ENCODE measurements around the gene DYNLT2.

The DYNLT2 gene

GRCh38 chr6:169751242-169752073, at the start of gene DYNLT2, which contains the start of gene ERMARD:
Gene DYNLT2 (minus strand): TSS chr6:169751572. CDS start chr6:169751458, 114 bp downstream.
Gene ERMARD (plus strand): TSS chr6:169751622. CDS start chr6:169751658, 36 bp downstream.
- peak; percentile 92 to 96 for DNase-seq (ENCODE audit: low read depth in 2 of 2)

DNA sequence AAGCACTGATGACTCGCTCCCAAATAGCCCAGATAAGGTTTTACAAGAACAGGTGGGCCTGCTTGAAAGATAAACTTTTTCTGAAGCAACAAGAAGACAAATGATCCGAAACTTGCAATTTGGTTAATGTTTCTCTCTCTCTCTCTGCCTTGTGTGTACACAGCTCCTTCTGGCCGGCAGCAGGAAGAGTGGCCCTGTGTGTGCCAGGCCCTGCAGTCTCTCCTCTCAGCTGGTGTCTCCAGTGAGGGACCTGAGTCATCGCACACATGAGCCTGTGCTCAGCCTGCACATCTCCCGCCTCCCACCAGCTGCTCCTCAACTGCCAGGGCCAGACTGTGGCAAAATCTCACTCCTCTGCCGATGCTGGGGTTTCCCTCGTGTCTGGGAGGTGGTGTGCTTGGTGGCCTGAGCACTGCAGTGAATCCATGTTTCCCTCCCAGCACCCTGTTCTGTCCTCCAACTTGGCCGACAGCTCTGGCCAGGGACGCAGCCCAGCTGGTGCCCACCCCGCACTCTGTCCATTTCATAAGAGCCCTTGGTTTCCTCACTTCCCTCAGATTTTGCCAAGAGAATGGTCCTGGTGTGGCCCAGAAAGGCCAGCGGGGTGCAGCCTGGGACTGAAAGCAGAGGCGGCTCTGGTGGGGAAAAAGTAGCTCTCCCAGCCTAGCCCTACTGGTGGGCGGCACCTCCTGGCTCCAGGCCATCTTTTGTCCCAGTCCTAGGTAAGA, 49.5 kb upstream of the DYNLT2 start:
- DNase-seq (ENCODE audit: low read depth in 2 of 2) = peak in 1 of 2 donors; percentile 11

GRCh38 chr6:169800116-169800667, 48.8 kb upstream of the DYNLT2 start:
- DNase-seq (ENCODE audit: low read depth in 2 of 2) = no peak

DNA sequence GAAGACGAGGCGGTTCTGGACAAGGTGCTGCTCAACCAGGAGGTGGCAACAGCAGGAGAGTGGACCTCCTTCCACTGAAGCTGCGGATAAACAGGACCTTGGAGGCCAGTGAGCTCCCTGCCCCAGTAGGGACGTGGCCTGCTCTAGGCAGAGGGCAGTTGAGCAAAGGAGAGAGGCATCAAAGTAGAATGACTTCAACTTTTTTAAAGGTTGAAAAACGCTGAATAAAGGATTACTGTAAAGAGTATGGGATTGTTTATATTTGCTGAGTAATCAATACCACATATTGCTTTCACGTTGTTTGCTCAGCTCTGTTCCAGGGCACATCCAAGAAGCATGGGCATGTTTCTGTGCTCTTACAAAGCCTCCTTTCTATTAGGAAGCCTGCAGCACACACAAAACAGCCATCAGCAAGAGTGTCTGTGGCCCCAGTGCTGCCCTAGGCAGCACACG, 48.1 kb upstream of the DYNLT2 start:
- DNase-seq (ENCODE audit: low read depth in 2 of 2) = no peak

- no peak for DNase-seq (ENCODE audit: low read depth in 2 of 2)
Measured at GRCh38 chr6:169798764-169799473, 47.5 kb upstream of the DYNLT2 start.

- no peak for DNase-seq (ENCODE audit: low read depth in 2 of 2)
Measured at GRCh38 chr6:169795196-169795595, 43.8 kb upstream of the DYNLT2 start.

DNA sequence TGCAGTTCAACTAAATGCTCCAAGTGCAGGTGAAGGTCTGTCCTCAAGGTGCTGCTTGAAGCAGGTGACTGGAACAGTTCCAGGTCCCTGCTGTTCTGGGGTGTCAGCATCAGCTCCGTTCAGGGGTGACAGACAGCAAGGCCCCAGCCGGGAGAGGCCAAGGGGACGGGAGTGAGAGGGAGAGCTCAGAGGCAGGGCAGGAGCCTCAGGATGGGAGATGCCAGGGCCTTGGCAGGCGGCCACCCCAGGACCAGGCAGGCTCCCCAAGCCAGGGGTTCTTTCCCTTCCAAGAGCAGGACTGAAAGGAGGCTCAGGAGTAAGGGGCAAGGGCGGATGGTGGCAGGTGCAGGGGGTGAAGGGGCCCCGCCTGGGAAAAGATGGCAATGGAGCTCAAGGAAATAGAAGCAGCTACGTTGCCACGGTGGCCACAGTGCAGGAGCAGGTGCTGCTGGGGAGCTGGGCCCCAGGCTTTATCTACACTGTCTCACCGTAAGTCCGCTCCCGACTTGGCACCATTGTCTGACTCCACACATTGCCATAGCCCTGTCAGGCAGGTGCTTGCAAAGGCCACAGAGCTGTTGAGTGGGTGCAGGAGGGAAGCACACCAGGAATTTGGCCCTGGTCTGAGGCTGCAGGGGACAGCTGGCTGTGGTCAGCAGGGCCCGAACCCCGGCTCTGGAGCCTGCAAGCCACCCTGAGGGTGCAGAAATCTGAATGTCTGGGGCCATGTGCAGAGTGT, 43.1 kb upstream of the DYNLT2 start:
- DNase-seq (ENCODE audit: low read depth in 2 of 2) = no peak

- no peak for DNase-seq (ENCODE audit: low read depth in 2 of 2)
Measured at GRCh38 chr6:169793408-169793807, 42.0 kb upstream of the DYNLT2 start.

DNA sequence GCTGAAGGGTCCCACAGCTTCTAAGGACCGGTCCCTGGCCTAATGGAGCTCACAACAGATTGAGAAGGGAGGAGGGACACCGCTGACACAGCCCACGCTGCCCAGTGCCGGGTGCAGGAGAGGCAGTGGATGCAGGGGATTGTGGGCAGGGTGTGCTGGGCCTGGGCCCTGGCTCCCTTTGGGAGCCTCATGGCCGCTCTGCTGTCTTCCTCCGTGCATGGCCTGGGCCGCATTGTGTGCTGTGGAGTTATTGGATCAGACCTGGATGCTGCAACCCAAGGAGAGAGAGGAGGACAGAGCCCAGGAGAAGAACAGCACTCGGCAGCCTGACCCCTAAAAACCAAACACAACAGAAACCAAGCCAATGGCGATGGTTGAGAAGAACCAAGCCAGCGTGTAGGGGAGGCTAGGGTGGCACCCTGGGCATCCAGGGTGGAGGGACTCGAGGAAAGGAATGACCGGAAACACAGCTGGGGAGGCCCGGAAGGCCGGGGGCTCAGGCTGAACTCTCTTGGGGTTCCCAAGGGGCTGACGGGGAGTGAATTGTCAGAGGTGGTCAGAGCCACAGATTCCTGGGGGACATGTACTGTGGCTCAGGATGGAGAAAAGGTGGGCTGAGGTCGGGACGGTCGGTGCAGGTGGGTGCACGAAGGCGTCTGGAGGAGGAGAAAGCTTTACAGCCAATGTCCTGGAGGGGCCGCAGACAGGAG, 41.1 kb upstream of the DYNLT2 start:
- DNase-seq (ENCODE audit: low read depth in 2 of 2) = no peak

GRCh38 chr6:169791721-169792131, 40.4 kb upstream of the DYNLT2 start:
- no peak for DNase-seq (ENCODE audit: low read depth in 2 of 2)

- DNase-seq (ENCODE audit: low read depth in 2 of 2) = peak; percentile 46 to 52
Measured at GRCh38 chr6:169789944-169790927, 38.9 kb upstream of the DYNLT2 start.

GRCh38 chr6:169789146-169789943, 38.0 kb upstream of the DYNLT2 start:
- no peak for DNase-seq (ENCODE audit: low read depth in 2 of 2)

GRCh38 chr6:169788809-169789145, 37.4 kb upstream of the DYNLT2 start:
- DNase-seq (ENCODE audit: low read depth in 2 of 2) = no peak

DNA sequence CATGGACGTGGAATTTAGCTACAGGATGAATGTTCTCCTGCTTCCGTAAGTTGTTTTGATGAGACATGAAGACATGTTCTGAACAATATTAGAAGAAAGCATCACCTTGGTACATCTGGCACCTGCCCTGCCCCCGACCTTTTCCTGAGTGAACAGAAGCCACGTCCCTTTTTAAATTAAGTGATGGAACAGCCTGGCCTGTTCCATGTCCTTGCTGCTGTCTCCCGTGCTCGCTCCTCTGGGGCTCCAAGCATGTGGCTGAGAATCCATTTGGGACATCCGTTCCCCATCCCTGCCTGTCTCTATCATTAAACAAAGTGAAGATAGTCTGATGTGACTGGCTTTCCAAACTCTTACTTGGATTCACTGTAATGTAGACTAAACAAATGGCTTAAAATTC, 36.4 kb upstream of the DYNLT2 start:
- DNase-seq (ENCODE audit: low read depth in 2 of 2) = no peak

DNA sequence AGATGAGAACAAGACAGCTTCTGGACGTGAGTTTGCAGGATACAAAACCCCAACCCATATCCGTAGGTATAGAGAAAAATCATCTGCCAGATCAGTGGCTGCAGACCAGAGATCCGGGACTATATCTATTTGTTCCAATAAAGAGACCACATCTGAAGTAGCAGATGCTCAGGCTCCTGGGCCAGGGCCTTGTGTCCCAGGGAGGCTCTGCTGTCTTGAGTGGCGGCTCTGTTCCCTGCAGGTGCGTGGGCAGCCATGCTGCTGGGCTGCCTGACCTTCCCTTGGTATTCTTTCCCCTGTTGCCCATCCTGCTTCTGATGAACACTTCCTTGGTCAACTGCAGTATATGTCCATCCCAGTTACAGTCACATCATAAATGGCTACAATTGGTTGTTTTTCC, 35.0 kb upstream of the DYNLT2 start:
- no peak for DNase-seq (ENCODE audit: low read depth in 2 of 2)

- no peak for DNase-seq (ENCODE audit: low read depth in 2 of 2)
Measured at GRCh38 chr6:169785566-169785965, 34.2 kb upstream of the DYNLT2 start.

DNA sequence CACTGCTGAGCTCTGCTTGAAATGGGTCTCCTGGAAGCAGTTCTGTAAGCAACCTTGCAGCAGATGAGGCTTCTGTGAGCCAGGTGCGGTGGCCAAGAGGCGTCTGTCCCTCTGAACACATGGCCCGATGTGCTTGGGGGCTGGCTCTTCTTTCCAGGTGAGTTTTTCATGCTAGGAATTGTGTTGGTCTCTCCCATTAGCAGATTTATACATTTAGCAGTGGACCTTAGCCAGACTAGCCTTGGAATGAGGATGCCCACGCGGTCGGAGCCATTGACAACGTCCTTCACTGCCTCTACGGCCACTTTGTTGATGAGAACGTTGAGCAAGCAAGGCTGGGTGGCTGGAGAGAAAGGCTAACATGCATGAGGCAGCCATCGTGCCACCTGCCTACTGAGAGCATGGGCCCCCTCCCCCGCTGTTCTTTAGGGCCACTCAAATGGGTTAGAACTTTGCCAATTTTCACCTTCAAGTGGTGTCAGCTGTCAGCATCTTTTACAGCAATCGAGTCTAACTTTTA, 33.5 kb upstream of the DYNLT2 start:
- DNase-seq (ENCODE audit: low read depth in 2 of 2) = no peak

All from stimulated activated CD8-positive, alpha-beta memory T cell treated with anti-CD3 and anti-CD28 coated beads, Interleukin-15, amount 100 ng/mL, for 48 hours (primary cell).